ENCODE measurements around the gene MTFP1.
"Not testable (repeated sequence)": the region's sequence is repeated elsewhere in the genome, so short reads cannot be mapped to it uniquely, and the experiment has no call there.

Gene MTFP1

GRCh38 chr22:30444632-30445437 is 19.3 kb downstream of the MTFP1 start:
- WGBS: 26% methylated on average over 11 of the region's 11 CpGs
- H3K36me3 ChIP-seq (ENCODE audit: insufficient read depth, low read length): no peaks in the 10 kb centered on the region
- no peaks in the 10 kb centered on the region for H3K27me3 ChIP-seq (ENCODE audit: insufficient read depth, low read length)
- H3K9me3 ChIP-seq (ENCODE audit: insufficient read depth, low read depth, low read length): no peaks in the 10 kb centered on the region
- H3K4me3 ChIP-seq (ENCODE audit: low read length): peak overlapping the region; percentile 33
- H3K9ac ChIP-seq (ENCODE audit: low read depth, low read length): peak overlapping the region; percentile 15; the same call in 1 of the 2 replicates
- no peak overlapping the region for H3K27ac ChIP-seq (ENCODE audit: low read depth, low read length)
- peaks cover 5% of the 10 kb centered on the region; the same call in 1 of the 2 replicates for H3K4me1 ChIP-seq (ENCODE audit: insufficient read depth, low read length)

DNA sequence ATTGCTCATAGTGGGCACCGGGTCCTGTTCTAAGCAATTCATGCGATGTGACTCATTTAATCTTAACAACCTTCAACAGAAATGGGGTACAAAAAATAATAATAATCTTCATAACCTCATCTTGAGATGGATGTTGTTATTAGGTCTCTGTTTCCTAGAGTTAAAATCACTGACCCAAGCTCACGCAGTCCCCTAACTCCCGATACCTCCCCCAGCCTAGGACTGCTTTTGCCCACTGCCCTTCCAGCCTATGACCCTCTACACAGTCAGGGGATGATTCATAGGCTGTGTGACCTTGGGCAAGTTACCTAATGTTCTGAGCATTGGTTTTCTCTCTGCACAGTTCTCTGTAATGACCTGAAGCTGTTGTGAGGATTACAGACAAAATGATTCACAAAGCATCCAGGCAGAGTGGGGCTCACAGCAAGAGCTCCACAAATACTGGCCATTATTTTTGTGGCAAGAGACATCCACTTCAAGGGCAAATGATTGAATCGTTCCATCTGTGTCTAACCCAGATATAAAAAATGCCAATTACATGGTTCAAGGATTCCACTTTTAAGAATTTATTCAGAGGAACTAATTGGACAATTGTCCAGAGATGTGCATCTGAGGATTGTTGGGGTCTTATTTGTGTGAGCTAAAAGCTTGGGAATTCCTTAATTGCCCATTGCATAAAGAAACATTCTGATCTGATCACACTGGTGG is 20.0 kb downstream of the MTFP1 start:
- H3K9me3 ChIP-seq (ENCODE audit: insufficient read depth, low read depth, low read length): no peaks in the 10 kb centered on the region
- 86% methylated on average over 4 of the region's 5 CpGs for WGBS
- no peak overlapping the region for H3K4me3 ChIP-seq (ENCODE audit: low read length)
- peaks cover 5% of the 10 kb centered on the region; the same call in 1 of the 2 replicates for H3K4me1 ChIP-seq (ENCODE audit: insufficient read depth, low read length)
- H3K27ac ChIP-seq (ENCODE audit: low read depth, low read length): no peak overlapping the region
- no peaks in the 10 kb centered on the region for H3K27me3 ChIP-seq (ENCODE audit: insufficient read depth, low read length)
- no peaks in the 10 kb centered on the region for H3K36me3 ChIP-seq (ENCODE audit: insufficient read depth, low read length)
- no peak overlapping the region for H3K9ac ChIP-seq (ENCODE audit: low read depth, low read length)

DNA sequence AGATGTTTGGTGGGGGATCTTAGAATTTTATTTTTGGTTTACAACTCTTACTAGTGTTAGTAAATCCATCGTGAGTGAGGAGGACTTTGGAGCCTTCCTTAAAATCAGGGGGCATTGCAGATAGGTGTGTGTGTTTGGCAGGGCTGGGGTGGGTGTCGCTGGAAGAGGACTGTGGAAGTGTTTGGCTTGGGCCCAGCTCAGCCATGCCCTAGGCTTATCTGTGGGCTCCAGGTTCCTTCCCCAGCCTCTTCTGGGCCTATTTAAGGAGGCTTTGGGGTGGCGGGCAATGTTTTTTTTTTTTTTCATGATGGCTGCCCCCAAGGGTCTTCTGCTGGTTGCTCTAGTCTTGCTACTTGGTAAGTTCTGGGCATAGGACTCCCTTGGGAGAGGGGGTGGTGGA is 22.1 kb downstream of the MTFP1 start:
- Histone ChIP-seq H3K9ac (ENCODE audit: low read depth, low read length) (no peak overlapping the region), H3K27me3 (ENCODE audit: insufficient read depth, low read length) (no peaks in the 10 kb centered on the region), H3K4me1 (ENCODE audit: insufficient read depth, low read length) (peaks cover 5% of the 10 kb centered on the region; the same call in 1 of the 2 replicates), H3K9me3 (ENCODE audit: insufficient read depth, low read depth, low read length) (no peaks in the 10 kb centered on the region), H3K27ac (ENCODE audit: low read depth, low read length) (no peak overlapping the region), H3K36me3 (ENCODE audit: insufficient read depth, low read length) (no peaks in the 10 kb centered on the region), H3K4me3 (ENCODE audit: low read length) (no peak overlapping the region)
- 90% methylated on average over 3 of the region's 3 CpGs for WGBS

- H3K36me3 ChIP-seq (ENCODE audit: insufficient read depth, low read length); H3K27me3 ChIP-seq (ENCODE audit: insufficient read depth, low read length); H3K4me1 ChIP-seq (ENCODE audit: insufficient read depth, low read length); H3K27ac ChIP-seq (ENCODE audit: low read depth, low read length); H3K4me3 ChIP-seq (ENCODE audit: low read length); H3K9me3 ChIP-seq (ENCODE audit: insufficient read depth, low read depth, low read length); H3K9ac ChIP-seq (ENCODE audit: low read depth, low read length): not testable (repeated sequence)
- 87% methylated on average over 9 of the region's 9 CpGs for WGBS
Measured at GRCh38 chr22:30451488-30451887, 25.9 kb downstream of the MTFP1 start.

GRCh38 chr22:30452861-30453260 is 27.3 kb downstream of the MTFP1 start:
- Histone ChIP-seq H3K9ac (ENCODE audit: low read depth, low read length) (no peak overlapping the region), H3K27ac (ENCODE audit: low read depth, low read length) (no peak overlapping the region), H3K9me3 (ENCODE audit: insufficient read depth, low read depth, low read length) (no peaks in the 10 kb centered on the region), H3K4me1 (ENCODE audit: insufficient read depth, low read length) (no peaks in the 10 kb centered on the region), H3K36me3 (ENCODE audit: insufficient read depth, low read length) (no peaks in the 10 kb centered on the region), H3K27me3 (ENCODE audit: insufficient read depth, low read length) (no peaks in the 10 kb centered on the region), H3K4me3 (ENCODE audit: low read length) (no peak overlapping the region)
- WGBS: 89% methylated on average over 6 of the region's 6 CpGs

DNA sequence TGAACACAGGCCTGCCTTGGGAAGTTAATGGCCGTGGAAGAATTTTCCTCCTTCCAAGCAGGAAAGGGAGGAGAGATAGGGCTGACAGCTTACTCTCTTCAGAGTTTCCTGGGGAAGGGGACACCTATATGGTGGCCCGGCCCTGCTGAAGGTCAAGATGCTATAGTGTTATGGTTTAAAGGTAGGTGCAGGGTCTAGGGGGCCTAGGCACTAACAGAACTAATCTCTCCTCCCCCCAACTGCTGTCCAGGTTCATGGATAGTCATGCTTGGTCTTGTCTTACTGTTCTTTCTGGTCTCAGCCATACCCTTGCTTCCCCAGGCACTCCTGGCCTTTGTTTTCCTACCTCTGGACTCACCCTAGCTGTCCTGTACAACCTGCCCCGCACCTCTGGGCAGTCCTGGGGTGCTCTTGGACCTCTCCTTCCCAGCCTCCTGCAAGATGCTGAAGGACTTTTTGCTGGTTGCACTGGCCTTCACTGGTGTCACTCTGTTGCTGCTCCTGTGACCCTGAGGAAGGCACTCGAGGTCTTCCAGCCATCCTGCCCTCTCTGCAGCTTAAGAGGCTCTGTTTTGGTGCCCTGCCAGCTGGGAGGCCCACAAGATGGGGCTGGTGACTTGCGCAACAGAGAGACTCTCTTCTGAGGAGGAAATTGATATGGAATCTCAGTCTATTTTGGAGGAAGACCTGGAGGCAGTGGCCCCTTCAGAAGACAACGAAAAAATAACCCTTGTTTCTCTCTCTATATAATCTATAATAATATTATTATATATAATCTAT is 28.4 kb downstream of the MTFP1 start:
- Histone ChIP-seq H3K4me3 (ENCODE audit: low read length) (no peak overlapping the region), H3K36me3 (ENCODE audit: insufficient read depth, low read length) (no peaks in the 10 kb centered on the region), H3K27me3 (ENCODE audit: insufficient read depth, low read length) (no peaks in the 10 kb centered on the region), H3K9ac (ENCODE audit: low read depth, low read length) (no peak overlapping the region), H3K4me1 (ENCODE audit: insufficient read depth, low read length) (no peaks in the 10 kb centered on the region), H3K27ac (ENCODE audit: low read depth, low read length) (no peak overlapping the region), H3K9me3 (ENCODE audit: insufficient read depth, low read depth, low read length) (no peaks in the 10 kb centered on the region)
- WGBS: 81% methylated on average over 5 of the region's 6 CpGs

DNA sequence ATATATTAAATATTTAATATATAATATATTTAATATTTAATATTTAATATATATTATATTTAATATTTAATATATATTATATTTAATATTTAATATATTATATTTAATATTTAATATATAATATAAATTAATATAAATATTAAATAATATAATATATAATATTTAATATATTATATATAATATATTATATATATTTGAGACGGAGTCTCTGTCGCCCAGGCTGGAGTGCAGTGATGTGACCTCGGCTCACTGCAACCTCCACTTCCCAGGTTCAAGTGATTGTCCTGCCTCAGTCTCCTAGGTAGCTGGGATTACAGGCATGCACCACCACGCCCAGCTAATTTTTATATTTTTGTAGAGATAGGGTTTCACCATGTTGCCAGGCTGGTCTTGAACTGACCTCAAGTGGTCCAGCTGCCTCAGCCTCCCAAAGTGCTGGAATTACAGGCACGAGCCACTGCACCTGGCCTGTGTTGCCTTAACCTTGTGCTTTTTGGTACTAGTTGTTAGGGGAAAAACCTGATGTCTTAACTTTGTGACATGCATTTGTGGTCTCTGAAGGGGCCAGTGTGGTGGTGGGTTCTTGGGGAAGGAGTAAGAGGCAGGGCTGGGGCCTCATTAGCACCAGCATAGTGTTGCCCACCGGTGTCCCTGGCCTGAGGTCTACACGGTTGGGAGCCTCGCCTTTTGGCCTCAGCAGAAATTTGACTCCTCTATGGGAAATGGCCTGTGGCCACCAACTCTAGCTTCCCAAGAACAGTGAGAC is 29.7 kb downstream of the MTFP1 start:
- no peak overlapping the region for H3K4me3 ChIP-seq (ENCODE audit: low read length)
- no peaks in the 10 kb centered on the region for H3K27me3 ChIP-seq (ENCODE audit: insufficient read depth, low read length)
- no peaks in the 10 kb centered on the region for H3K9me3 ChIP-seq (ENCODE audit: insufficient read depth, low read depth, low read length)
- H3K36me3 ChIP-seq (ENCODE audit: insufficient read depth, low read length): no peaks in the 10 kb centered on the region
- H3K9ac ChIP-seq (ENCODE audit: low read depth, low read length): no peak overlapping the region
- H3K4me1 ChIP-seq (ENCODE audit: insufficient read depth, low read length): no peaks in the 10 kb centered on the region
- H3K27ac ChIP-seq (ENCODE audit: low read depth, low read length): no peak overlapping the region
- WGBS: 90% methylated on average over 8 of the region's 8 CpGs

GRCh38 chr22:30457981-30458380 is 32.4 kb downstream of the MTFP1 start:
- H3K36me3 ChIP-seq (ENCODE audit: insufficient read depth, low read length): no peaks in the 10 kb centered on the region
- H3K9me3 ChIP-seq (ENCODE audit: insufficient read depth, low read depth, low read length): no peaks in the 10 kb centered on the region
- H3K4me3 ChIP-seq (ENCODE audit: low read length): no peak overlapping the region
- no peaks in the 10 kb centered on the region for H3K4me1 ChIP-seq (ENCODE audit: insufficient read depth, low read length)
- no peak overlapping the region for H3K27ac ChIP-seq (ENCODE audit: low read depth, low read length)
- 79% methylated on average over 8 of the region's 8 CpGs for WGBS
- H3K9ac ChIP-seq (ENCODE audit: low read depth, low read length): no peak overlapping the region
- H3K27me3 ChIP-seq (ENCODE audit: insufficient read depth, low read length): no peaks in the 10 kb centered on the region

DNA sequence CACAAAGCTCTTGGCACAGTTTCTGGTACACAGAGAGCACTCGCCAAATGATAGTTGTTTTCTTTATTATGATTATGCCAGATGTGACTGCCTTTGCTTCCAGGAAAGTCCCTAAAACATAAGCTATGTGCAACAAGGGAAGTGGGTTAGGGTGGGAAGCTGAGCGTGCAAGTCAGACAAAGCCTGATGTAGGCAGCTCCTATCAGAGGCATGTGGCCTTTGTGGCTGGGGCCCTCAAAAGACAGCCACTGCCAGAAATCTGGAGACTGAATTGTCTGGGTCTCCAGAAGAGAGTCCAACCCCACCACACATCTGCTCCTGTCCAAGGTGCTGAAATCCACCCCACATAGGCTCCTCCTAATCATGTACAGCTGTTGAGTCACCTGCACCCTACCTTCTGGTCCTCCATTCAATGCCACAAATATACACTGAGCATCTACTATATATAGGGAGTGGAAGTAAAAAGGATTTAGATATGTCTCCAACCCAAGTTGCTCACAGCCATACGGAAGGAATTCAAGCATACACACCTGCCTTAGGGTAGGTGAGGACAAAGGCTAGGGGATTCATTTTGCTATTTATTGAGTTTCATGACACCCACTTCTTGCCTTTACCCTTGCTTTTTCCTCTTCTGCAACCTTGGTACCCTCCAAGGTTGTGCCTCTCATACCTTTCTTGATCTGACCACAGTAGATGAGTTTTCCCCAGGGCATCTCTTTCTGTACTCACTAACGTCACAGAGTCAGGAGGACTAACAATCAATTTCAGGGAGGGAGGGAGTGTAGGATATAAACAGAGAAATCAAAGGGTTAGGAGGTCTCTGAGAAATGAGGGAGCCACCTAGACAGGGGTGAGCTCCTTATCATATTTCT is 33.8 kb downstream of the MTFP1 start:
- 77% methylated on average over 3 of the region's 4 CpGs for WGBS
- no peak overlapping the region for H3K9ac ChIP-seq (ENCODE audit: low read depth, low read length)

DNA sequence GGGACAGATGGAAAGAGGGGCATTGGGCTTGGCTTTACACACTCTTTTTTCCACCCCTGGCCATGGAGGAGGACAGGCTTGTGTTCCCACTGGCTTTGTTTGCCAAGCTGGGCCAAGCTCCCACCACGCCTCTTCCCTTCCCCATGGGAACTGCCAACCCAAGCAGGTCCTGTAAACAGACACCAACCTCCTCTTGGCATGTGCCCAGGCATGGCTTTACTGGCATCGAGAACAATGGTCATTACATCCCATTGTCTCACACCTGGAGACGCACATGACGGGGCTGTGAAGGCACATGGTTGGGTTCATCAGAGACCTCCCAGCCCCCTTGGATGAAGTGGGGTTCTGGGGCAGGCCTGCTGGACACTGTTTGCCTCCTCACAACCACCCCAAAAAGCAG is 34.6 kb downstream of the MTFP1 start:
- H3K27me3 ChIP-seq (ENCODE audit: insufficient read depth, low read length): no peaks in the 10 kb centered on the region
- no peak overlapping the region for H3K27ac ChIP-seq (ENCODE audit: low read depth, low read length)
- no peak overlapping the region for H3K4me3 ChIP-seq (ENCODE audit: low read length)
- H3K4me1 ChIP-seq (ENCODE audit: insufficient read depth, low read length): no peaks in the 10 kb centered on the region
- no peaks in the 10 kb centered on the region for H3K36me3 ChIP-seq (ENCODE audit: insufficient read depth, low read length)
- 90% methylated on average over 4 of the region's 4 CpGs for WGBS
- no peaks in the 10 kb centered on the region for H3K9me3 ChIP-seq (ENCODE audit: insufficient read depth, low read depth, low read length)
- no peak overlapping the region for H3K9ac ChIP-seq (ENCODE audit: low read depth, low read length)

More for the DNA sequence above, 33.8 kb downstream of the MTFP1 start:
- Histone ChIP-seq H3K27me3 (ENCODE audit: insufficient read depth, low read length) (no peaks in the 10 kb centered on the region), H3K9me3 (ENCODE audit: insufficient read depth, low read depth, low read length) (no peaks in the 10 kb centered on the region), H3K27ac (ENCODE audit: low read depth, low read length) (no peak overlapping the region), H3K4me1 (ENCODE audit: insufficient read depth, low read length) (no peaks in the 10 kb centered on the region), H3K4me3 (ENCODE audit: low read length) (no peak overlapping the region), H3K36me3 (ENCODE audit: insufficient read depth, low read length) (no peaks in the 10 kb centered on the region)
